Nephron (organoid): ENCODE data around the gene ZACN.

Source experiments
- H3K27ac Mint-ChIP-seq, 3 experiments: 2 replicates each; pipeline ENCODE4 v1.8.0; 2020; ENCODE audit warnings: mixed read lengths in 3 of 3, mild to moderate bottlenecking in 2 of 3, moderate library complexity in 1 of 3
- H3K27me3 Mint-ChIP-seq: 2 replicates; pipeline ENCODE4 v1.8.0; 2021; ENCODE audit warnings: low read depth, mild to moderate bottlenecking, moderate library complexity, mixed read lengths
- H3K36me3 Mint-ChIP-seq: 2 replicates; pipeline ENCODE4 v1.8.0; 2020; ENCODE audit warnings: low read depth, mixed read lengths
- H3K4me1 Mint-ChIP-seq: 2 replicates; pipeline ENCODE4 v1.8.0; 2020; ENCODE audit warnings: mixed read lengths
- H3K4me3 Mint-ChIP-seq, 3 experiments: 2 replicates each; pipeline ENCODE4 v1.8.0; 2020; ENCODE audit warnings: mild to moderate bottlenecking in 3 of 3, mixed read lengths in 3 of 3, moderate library complexity in 2 of 3
- H3K9me3 Mint-ChIP-seq: 2 replicates; pipeline ENCODE4 v1.8.0; 2020; ENCODE audit warnings: mixed read lengths
- CTCF ChIP-seq, 3 experiments: fragments of 200-600 bp; sonication (generic); IDR thresholded peaks; one replicate each; pipeline ENCODE4 v1.5.0; 2021; ENCODE audit warnings: antibody characterized with exemption in 3 of 3; ENCODE audit not compliant: unreplicated experiment in 3 of 3

The ZACN gene

GRCh38 chr17:76080768-76081287, 1.8 kb downstream of the ZACN start:
- TF ChIP-seq CTCF (IDR thresholded peaks at IDR 0.05; ENCODE audit: unreplicated experiment in 3 of 3): no peak
- Mint-ChIP-seq H3K4me3 (no peak overlapping the region), H3K9me3 (no peaks in the 10 kb centered on the region)

GRCh38 chr17:76081295-76082210, 2.6 kb downstream of the ZACN start:
- Mint-ChIP-seq H3K36me3 (peaks cover 13% of the 10 kb centered on the region), H3K9me3 (no peaks in the 10 kb centered on the region), H3K27ac (peak overlapping the region in 1 of 3 experiments; percentile 37), H3K4me3 (no peak overlapping the region), H3K4me1 (peaks cover 40% of the 10 kb centered on the region), H3K27me3 (peaks cover 43% of the 10 kb centered on the region)
- no peak for TF ChIP-seq CTCF (IDR thresholded peaks at IDR 0.05; ENCODE audit: unreplicated experiment in 3 of 3)

More at GRCh38 chr17:76080768-76081287, 1.8 kb downstream of the ZACN start:
- Mint-ChIP-seq H3K27me3 (peaks cover 50% of the 10 kb centered on the region), H3K36me3 (peaks cover 12% of the 10 kb centered on the region), H3K4me1 (peaks cover 40% of the 10 kb centered on the region), H3K27ac (peak overlapping the region in 1 of 3 experiments; percentile 18)

- H3K9me3 Mint-ChIP-seq: no peaks in the 10 kb centered on the region
- no peak for TF ChIP-seq CTCF (IDR thresholded peaks at IDR 0.05; ENCODE audit: unreplicated experiment in 3 of 3)
These were observed 3.6 kb downstream of the ZACN start for GRCh38 chr17:76082326-76083251.

GRCh38 chr17:76083536-76084182, 4.7 kb downstream of the ZACN start:
- H3K4me1 Mint-ChIP-seq: peaks cover 27% of the 10 kb centered on the region
- no peak for TF ChIP-seq CTCF (IDR thresholded peaks at IDR 0.05; ENCODE audit: unreplicated experiment in 3 of 3)
- peak overlapping the region in 1 of 3 experiments; percentile 13 for H3K27ac Mint-ChIP-seq
- H3K9me3 Mint-ChIP-seq: no peaks in the 10 kb centered on the region
- H3K36me3 Mint-ChIP-seq: peaks cover 19% of the 10 kb centered on the region
- peaks cover 22% of the 10 kb centered on the region for H3K27me3 Mint-ChIP-seq
- no peak overlapping the region for H3K4me3 Mint-ChIP-seq

More at GRCh38 chr17:76082326-76083251, 3.6 kb downstream of the ZACN start:
- peaks cover 32% of the 10 kb centered on the region for H3K27me3 Mint-ChIP-seq
- H3K4me1 Mint-ChIP-seq: peaks cover 32% of the 10 kb centered on the region
- H3K4me3 Mint-ChIP-seq: no peak overlapping the region
- peak overlapping the region; percentile 12 to 80 (median 37) for H3K27ac Mint-ChIP-seq
- peaks cover 13% of the 10 kb centered on the region for H3K36me3 Mint-ChIP-seq

- Mint-ChIP-seq H3K4me1 (peaks cover 19% of the 10 kb centered on the region), H3K27ac (peak overlapping the region in 2 of 3 experiments; percentile 9 to 17), H3K9me3 (no peaks in the 10 kb centered on the region), H3K27me3 (peaks cover 8% of the 10 kb centered on the region), H3K36me3 (peaks cover 26% of the 10 kb centered on the region), H3K4me3 (no peak overlapping the region)
- no peak for TF ChIP-seq CTCF (IDR thresholded peaks at IDR 0.05; ENCODE audit: unreplicated experiment in 3 of 3)
These were observed 6.2 kb downstream of the ZACN start for GRCh38 chr17:76085066-76085730.
